Fibroblast of the aortic adventitia (primary cell): ENCODE results near the gene MMEL1. TPM values are rescaled to one million over a fixed set of nuclear protein-coding genes. Genes with fewer than 3 reads are reported as not detected.

Source experiments
- DNase-seq: peaks from one replicate; pipeline ENCODE4 v3.0.0-alpha.2; 2010; ENCODE audit warnings: low read depth
- H3K4me3 ChIP-seq: 2 replicates; pipeline ENCODE4 v1.5.1; 2011; ENCODE audit warnings: low read depth, mild to moderate bottlenecking, control low read depth, low read length, moderate library complexity
- CTCF ChIP-seq: IDR thresholded peaks from 2 replicates; pipeline ENCODE4 v1.5.1; 2011; ENCODE audit warnings: mild to moderate bottlenecking, low read length, control low read depth, inconsistent platforms; ENCODE audit not compliant: insufficient read depth
- total RNA-seq: library from RNA; depleted of rRNA; stranded (reverse); fragments of >200 nt; gene quantifications from 2 replicates; pipeline ENCODE4 v1.2.3, GENCODE V29; 2012; ENCODE audit warnings: low replicate concordance

Gene MMEL1
- total RNA-seq, 1 donor: not detected

- no peak overlapping the region for H3K4me3 ChIP-seq
- no peak for DNase-seq
- TF ChIP-seq CTCF: no peak
These were observed 35.1 kb downstream of the MMEL1 start for GRCh38 chr1:2597441-2598328.

- no peak for TF ChIP-seq CTCF
- no peak for DNase-seq
- H3K4me3 ChIP-seq: no peak overlapping the region
These were observed 36.1 kb downstream of the MMEL1 start for GRCh38 chr1:2596530-2597333.

GRCh38 chr1:2595812-2596529 is 36.8 kb downstream of the MMEL1 start:
- no peak for DNase-seq
- no peak for TF ChIP-seq CTCF
- no peak overlapping the region for H3K4me3 ChIP-seq

- no peak for TF ChIP-seq CTCF
- no peak for DNase-seq
- H3K4me3 ChIP-seq: no peak overlapping the region
These were observed 37.5 kb downstream of the MMEL1 start for GRCh38 chr1:2595261-2595811.

- no peak overlapping the region for H3K4me3 ChIP-seq
- no peak for TF ChIP-seq CTCF
- DNase-seq: no peak
These were observed 38.1 kb downstream of the MMEL1 start for GRCh38 chr1:2594641-2595131.

- no peak overlapping the region for H3K4me3 ChIP-seq
These were observed 38.7 kb downstream of the MMEL1 start for GRCh38 chr1:2594001-2594640.

More at GRCh38 chr1:2594001-2594640, 38.7 kb downstream of the MMEL1 start:
- TF ChIP-seq CTCF: no peak
- peak; percentile 12 for DNase-seq
